Measurements from ENCODE around the gene MYBPC2.

The MYBPC2 gene

DNA sequence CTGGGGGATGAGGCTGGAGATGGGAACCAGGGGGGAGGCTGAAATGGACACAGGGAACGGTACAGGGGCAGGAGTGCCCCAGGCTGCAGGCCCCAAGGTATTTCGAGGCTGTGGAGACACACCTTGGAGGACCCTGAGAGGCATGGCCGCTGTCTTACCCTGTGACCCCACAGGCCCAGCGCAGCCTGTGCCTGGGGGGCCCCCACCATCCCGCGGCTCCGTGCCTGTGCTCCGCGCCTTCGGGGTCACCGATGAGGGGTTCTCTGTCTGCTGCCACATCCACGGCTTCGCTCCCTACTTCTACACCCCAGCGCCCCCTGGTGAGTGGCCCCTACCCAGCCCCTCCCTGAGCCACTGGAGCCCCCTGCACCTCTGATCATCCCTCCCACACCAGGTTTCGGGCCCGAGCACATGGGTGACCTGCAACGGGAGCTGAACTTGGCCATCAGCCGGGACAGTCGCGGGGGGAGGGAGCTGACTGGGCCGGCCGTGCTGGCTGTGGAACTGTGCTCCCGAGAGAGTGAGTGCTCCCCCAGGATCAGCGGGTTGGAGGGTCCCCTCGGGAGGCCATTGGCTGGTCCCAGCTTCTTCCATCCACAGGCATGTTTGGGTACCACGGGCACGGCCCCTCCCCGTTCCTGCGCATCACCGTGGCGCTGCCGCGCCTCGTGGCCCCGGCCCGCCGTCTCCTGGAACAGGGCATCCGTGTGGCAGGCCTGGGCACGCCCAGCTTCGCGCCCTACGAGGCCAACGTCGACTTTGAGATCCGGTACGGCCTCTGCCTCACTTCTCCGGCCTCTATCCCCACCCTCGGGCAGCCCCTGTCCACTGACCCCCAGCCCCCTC, 30.9 kb upstream of the MYBPC2 start:
- DNase-seq (ENCODE audit: low read depth) = no peak
- TF ChIP-seq CTCF (conservative IDR thresholded peaks at IDR 0.05; ENCODE audit: low read depth, low read length) = no peak
- no peak overlapping the region for H3K4me3 ChIP-seq (ENCODE audit: low read depth, low read length)

- no peak for TF ChIP-seq CTCF (conservative IDR thresholded peaks at IDR 0.05; ENCODE audit: low read depth, low read length)
- DNase-seq (ENCODE audit: low read depth) = no peak
Measured at GRCh38 chr19:50402544-50403301, 30.0 kb upstream of the MYBPC2 start.

GRCh38 chr19:50406156-50406820, 26.4 kb upstream of the MYBPC2 start:
- H3K4me3 ChIP-seq (ENCODE audit: low read depth, low read length) = no peak overlapping the region
- no peak for DNase-seq (ENCODE audit: low read depth)
- TF ChIP-seq CTCF (conservative IDR thresholded peaks at IDR 0.05; ENCODE audit: low read depth, low read length) = no peak

More at GRCh38 chr19:50402544-50403301, 30.0 kb upstream of the MYBPC2 start:
- H3K4me3 ChIP-seq (ENCODE audit: low read depth, low read length) = no peak overlapping the region

- no peak for DNase-seq (ENCODE audit: low read depth)
- TF ChIP-seq CTCF (conservative IDR thresholded peaks at IDR 0.05; ENCODE audit: low read depth, low read length) = no peak
- H3K4me3 ChIP-seq (ENCODE audit: low read depth, low read length) = no peak overlapping the region
Measured at GRCh38 chr19:50406829-50407228, 25.9 kb upstream of the MYBPC2 start.

- DNase-seq (ENCODE audit: low read depth) = no peak
- TF ChIP-seq CTCF (conservative IDR thresholded peaks at IDR 0.05; ENCODE audit: low read depth, low read length) = no peak
- H3K4me3 ChIP-seq (ENCODE audit: low read depth, low read length) = no peak overlapping the region
Measured at GRCh38 chr19:50409347-50409746, 23.3 kb upstream of the MYBPC2 start.

- no peak for DNase-seq (ENCODE audit: low read depth)
- no peak for TF ChIP-seq CTCF (conservative IDR thresholded peaks at IDR 0.05; ENCODE audit: low read depth, low read length)
- no peak overlapping the region for H3K4me3 ChIP-seq (ENCODE audit: low read depth, low read length)
Measured at GRCh38 chr19:50410109-50410508, 22.6 kb upstream of the MYBPC2 start.
